Measurements from ENCODE around the gene RBM7.

The RBM7 gene, protein sequence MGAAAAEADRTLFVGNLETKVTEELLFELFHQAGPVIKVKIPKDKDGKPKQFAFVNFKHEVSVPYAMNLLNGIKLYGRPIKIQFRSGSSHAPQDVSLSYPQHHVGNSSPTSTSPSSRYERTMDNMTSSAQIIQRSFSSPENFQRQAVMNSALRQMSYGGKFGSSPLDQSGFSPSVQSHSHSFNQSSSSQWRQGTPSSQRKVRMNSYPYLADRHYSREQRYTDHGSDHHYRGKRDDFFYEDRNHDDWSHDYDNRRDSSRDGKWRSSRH

DNA sequence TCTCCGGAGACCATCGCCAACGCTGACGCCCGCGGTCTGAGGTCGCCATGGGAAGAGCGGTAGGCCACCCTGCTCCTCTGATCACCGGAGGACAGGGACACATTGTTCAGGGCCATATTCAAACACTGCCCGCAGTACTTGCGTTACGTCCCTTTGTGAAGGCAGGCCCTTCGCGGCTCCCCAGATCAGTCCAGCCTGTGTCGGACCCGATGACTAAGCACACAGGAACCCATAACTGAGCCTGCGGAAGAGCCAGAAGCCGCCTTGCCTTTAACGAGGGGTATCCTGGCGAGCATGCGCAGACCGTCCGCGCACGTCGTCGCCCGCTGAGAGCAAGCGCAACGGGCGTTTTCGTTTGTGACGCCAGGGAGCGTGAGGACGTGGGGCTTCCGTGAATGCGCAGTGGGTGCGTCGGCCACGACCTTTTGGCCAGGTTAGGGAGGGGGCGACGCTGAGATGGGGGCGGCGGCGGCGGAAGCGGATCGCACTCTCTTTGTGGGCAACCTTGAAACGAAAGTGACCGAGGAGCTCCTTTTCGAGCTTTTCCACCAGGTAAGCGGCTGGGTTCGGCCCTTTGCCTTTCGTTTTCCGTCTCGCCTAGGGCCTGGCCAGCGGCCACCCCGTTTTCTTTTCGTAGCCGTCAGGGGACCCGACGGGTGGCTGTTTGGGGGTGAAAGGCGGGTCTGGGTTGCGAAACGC lies at the start of gene RBM7, which contains the start of gene C11orf71:
Gene RBM7, plus strand, starts transcription at position 451 of the 699 bp plus-strand sequence. Its CDS starts 6 bp downstream, at position 457.
Gene C11orf71, minus strand, starts transcription at position 296 of the 699 bp plus-strand sequence. Its CDS starts 180 bp downstream, at position 116.
- DNase-seq, result peak; percentile 99

DNA sequence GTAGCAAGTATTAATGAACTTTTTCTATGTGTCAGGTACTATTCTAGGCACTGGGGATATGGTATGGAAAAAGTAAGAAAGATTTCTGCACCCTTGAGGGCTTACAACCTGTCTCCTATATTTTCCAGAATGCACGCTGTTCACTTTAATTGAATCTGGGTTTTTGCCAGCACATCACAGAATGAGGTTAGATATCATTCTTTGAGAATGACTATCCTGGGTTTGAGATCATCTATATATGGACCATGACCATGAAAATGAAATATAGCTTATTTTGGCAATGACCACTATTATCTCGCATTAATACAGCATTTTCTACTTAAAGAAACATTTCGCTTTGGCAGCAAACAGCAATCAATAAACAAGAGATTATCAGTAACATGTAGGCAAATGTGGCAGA lies 47.0 kb upstream of the RBM7 start:
- no peak for DNase-seq

DNA sequence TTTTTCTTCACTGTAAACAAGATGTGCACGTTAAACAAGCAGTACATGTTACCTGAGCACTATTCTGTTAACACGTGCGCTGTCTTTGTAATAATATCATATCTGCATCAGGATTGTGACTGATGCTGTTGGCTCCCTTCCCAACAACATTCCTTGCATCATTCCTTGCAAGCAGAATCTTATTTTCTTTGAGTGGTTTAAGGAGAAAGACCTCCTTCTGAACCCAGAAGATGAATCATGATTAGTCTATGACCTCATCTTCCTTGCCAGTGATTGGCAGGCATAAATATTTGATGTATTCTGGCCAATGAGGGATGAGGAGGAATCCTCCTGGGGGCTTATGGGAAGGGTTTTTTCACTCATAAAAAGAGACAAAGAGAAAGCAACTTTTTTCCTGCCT lies 46.4 kb upstream of the RBM7 start:
- DNase-seq, result no peak

DNA sequence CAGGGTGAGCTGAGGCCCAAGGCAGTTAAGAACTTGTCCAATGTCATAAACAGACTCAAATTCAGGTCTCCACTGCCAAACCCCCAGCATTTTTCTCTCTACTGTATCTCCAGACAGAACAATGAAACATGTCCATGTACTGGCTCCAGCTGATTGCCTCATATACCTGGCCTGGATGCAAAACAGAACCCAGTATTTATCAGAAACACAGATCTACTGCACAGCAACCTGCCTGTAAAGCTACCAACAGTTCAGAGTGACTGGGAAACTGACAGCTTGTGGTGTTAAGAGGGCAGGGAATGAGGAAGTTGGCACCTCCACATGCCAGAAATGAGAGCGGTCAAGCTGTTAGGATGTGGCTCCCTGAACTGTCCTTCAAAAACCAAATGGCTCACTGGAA lies 41.8 kb upstream of the RBM7 start:
- no peak for DNase-seq

DNA sequence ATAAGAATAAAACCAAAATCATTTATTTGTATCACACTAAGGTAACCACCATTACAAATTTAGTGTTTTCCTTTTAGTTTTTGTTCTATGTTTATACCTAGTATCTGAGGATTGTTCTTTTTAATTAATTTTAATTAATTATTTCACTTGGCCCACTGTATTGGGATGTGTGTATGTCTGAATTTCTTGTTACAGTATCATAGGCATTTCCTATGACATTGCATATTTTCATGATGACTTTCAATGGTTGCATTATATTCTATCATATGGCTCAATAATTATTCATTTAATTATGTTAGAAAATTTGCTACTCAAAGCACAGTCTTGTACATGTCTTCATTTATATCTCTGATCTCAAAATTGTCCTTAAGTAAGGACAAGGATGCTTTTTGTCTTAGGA lies 41.1 kb upstream of the RBM7 start:
- DNase-seq, result no peak

DNA sequence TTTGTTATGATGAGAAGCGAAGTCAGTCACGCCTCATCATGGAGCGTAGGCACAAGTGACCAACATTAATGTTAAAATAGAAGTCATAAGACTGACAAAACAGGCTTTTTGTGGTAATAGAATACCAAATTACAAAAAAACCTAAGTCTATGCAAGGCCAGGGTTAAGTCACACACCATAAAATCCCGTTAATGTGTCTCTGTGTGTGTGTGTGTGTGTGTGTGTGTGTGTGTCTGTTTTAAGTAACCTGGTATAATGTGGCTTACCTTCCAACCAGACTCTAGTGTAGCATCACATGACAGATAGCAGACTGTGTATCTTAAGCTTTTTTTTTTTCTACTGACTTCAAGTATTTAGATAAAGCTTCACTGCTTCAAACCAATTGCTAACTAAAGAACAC lies 38.1 kb upstream of the RBM7 start:
- DNase-seq, result no peak

DNA sequence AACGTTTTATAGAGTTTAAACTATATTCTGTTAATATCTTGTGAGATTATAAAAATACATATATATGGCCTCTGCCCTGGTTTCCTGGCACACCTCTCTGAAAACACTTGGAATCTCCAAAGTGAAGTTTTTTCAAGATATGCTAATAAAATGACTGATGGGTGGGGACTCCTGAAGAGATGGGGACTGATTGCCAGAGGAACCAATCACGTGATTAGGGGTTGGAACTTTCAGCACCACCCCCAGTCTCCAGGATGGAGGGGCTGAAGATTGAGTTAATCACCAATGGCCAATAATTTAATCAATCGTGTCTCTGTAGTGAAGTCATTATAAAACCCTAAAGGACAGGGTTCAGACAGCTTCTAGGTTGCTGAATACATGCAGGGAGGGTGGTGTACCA lies 37.5 kb upstream of the RBM7 start:
- DNase-seq, result no peak

DNA sequence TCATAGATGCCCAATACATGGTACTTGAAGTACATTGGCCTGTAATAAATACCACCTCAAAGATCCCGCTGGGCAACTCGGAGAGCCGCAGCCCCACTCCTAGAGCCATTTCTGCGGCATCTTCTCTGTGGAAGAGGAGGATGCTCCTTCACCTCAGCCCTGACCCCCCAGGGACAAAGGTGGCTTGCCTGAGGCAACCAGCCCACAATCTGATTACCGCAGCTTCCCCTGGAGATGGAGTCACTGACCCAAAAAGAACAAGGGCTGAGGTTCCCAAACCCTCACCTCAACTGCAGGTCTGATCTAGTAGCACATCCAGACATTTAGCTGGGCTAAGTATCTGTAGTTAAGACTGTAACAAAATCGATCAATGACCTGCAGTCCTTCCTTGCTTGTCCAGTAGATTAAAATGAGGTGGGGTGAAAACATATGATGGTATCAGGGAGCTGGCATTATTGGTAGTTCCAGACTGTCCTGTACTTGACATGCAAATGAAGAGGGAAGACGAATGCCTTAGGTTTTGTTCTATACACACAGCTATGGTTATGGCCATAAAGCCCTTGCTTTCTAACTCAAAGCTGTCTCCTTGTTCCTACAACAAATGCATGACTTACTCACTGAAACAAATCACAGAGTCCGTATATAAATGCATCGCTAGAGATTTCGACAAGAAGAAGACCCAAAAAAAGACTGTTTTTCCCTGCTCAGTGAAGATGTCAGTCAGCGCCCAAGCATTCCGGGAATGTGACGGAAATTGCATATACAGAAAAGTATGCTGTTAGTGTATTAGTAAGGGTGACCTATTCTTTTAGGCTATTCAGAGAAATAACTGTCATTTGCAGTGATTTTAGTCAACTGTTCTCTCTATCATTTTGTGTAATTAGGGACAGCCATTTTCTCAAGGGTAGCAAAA lies 33.9 kb upstream of the RBM7 start:
- no peak for DNase-seq

DNA sequence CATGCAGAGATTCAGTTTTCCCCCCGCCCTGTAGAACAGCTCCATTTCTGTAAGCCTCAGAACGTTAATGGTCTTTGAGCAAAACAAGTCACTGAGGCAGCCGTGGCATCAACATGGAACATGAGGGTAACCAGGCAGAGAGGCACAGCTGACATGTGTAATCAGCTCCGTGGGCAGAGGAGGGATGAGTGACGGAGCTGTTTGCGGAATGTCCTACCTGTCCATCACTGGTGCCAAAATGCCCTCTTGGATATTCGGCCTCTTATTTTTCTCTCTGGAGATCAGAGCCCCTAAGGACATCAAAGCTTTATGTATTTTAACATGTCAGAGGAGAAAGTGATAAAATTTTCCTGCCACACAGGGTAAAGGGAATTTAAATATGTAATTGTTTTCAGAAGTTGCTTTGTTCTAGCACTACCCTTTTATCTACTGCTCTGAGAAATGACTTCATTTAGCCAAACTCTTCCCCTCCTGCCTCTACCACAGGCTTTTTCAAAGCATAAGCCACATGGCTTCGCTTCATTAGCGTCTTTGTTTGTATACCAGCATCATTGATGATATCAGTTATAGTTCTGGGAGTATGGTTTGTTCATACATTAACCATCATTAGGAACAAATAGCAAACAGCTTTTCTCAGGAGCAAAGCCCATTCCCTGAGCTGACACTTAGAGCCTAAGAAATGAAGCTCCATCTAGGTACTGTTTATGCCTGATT lies 33.1 kb upstream of the RBM7 start:
- DNase-seq, result no peak

DNA sequence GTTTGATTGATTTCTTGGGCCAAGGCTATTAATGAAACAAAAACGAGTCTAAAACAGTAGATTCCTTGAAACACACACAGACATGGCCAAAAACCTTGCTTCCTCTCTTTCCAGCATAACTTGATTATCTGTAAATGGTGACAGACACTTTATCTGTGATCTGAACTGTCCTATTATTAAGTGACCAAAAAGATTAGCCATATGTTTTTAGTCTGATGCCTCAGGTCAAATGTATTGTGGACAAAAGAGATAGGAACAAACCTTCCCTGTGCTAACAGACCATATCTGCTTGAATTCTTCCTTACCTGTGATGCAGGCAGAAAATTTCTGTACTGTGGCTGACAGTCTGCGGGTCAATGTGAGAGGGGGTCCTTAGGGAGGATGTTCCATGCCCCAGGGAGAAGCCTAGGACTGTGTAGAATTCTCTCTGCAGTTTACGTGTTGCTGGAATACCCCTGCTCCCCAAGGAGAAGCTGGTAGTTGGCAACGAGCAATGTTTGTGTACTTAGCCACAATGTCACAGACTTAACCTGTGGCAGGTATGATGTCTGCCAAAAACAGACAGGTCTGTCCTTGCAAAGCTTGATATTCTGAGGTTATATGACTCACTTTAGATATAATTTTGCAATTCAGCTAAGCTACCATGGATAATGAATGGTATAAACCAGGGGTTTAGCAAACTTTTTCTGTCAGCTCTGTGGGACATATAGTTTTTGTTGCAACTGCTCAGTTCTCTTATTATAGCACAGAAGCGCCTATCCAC lies 31.4 kb upstream of the RBM7 start:
- DNase-seq, result no peak

DNA sequence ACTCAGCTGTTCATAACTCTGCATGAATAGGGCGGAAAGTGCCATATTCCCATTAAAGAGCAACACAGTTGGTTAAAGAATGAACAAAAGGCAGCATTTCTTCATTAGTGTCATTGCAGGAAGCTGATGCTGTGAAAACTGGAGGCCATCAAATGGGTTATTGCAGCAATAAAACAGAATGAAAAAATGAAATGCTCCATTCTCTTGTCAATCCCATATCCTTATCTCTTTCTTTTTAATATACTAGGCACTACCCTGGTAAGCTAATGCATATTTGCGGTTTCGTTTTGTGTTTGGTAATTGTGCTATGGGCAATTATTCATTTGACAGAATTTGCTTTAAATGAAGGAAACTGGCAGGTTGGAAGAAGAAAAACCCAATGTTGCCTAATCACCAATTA lies 25.4 kb upstream of the RBM7 start:
- no peak for DNase-seq

DNA sequence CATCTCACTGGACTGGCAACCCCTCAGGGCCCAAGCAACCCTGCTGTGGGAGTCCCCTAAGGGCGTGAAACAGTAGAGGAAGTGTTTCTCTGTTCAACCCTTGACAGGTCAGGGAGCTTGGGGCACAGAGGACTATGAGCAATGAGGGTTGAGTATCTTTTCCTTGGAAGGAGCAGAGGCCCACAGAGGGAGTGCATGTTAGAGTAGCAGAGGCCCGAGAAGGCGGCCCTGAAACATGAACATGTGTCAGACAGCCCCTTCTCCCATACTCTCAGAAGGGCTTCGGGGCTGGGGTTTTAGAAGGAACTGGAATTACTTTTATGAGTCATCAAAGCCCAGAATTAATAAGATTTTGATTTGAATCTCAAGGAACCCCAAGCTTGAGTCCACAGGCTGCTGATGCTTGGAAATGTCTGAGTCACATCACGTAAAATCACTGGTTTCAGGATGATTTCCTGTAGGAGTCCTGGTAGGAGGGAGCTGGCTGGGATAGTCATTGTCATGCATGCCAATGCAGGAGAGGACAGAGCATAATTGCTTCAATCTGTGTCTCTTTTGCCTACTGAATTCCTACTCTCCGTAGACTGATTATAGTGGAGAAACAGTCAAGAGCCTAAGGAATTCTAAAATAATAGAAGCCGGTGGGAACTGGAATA lies 22.7 kb upstream of the RBM7 start:
- DNase-seq, result no peak

DNA sequence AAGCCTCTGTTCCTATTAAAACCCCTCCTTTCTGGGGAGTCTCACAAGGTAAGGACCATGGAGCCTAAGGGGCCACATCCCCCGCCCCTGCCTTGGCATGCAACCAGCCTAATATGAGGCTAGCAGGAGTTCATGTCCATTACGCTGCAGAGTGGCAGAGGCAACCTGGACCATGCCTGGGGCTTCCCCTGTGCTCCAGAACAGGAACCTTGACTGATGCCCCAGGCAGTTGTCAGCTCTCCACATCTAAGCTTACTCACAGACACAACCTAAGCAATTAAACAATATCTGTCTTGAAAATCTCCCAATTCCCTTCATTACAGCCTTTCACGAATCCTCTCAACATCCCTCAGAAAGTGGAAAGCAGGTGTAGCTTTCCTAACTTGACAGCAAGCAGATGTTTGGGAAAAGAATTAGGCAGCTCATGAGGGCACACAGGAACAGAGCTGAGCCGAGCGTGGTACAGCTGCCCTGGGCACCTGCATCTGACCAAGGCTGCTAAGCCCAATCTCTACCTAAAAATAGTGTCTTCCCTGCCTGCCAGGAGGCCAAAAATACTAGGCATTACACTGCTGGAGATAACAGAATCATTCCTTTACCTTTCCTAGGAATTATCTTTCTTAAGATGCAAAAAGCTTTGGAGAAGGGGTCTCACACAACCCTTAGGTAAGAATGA lies 20.9 kb upstream of the RBM7 start:
- no peak for DNase-seq

DNA sequence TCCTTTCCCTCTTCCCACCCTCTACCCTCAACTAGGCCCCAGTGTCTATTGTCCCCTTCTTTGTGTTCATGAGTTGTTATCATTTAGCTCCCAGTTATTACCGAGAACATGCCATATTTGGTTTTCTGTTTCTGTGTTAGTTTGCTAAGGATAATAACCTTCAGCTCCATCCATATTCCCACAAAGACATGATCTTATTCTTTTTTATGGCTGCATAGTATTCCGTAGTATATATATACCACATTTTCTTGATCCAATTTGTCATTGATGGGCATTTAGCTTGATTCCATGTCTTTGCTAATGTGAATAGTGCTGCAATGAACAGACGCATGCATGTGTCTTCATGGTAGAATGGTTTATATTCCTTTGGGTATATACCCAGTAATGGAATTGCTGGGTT lies 18.0 kb upstream of the RBM7 start:
- DNase-seq, result no peak

DNA sequence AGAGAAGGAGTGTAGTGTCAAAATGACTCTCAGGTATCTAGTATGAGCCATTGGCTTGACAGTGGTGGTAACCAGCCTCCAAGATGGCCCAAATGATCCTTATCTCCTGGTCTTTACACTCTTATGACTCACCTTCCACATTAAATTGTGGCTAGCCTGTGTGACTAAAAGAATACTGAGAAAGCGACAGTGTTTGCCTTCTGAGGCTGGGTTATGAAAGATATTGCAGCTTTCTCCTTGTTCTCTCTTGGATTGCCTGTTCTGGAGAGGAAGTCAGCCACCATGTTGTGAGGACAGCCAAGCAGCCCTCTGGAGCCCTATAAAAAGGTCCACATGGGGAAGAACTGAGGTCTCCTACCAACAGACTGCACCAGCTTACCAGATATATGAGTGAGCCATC lies 16.0 kb upstream of the RBM7 start:
- no peak for DNase-seq

DNA sequence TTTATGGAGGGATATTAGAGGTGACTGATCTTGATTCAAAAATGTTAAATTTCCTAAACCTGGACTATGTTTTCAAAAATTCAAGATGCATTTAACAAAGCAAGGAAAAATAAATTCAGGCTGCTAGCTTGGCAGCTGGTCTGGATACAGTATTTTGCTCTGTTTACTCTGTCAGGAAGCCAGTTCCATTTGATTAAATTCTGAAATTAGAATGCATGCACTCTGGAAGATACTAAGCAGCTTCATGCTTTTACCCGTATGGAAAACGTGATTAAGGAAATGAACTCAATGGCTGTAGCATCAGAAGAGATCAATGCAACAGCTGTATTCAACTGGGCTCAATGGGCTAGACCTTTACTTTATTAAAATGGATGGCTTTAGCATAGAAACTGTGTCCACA lies 14.3 kb upstream of the RBM7 start:
- no peak for DNase-seq

DNA sequence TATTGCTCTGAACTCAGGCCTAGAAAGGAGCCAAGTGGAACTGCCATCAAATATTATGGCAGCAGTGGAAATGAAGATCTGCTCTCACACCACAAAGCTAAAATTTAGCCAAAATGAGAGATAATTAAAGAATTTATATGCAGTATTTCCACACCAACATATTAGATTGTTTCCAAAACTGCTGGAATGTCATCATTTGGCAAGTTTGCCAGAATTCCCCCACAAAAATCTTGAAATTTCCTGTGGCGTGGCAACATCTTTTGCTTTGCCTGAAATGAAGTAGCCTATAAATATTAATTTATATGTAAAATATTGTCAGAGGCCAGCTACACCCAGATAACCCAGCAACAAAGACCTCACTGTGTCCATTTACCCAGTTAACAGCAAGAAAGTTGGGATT lies 13.9 kb upstream of the RBM7 start:
- DNase-seq, result no peak

DNA sequence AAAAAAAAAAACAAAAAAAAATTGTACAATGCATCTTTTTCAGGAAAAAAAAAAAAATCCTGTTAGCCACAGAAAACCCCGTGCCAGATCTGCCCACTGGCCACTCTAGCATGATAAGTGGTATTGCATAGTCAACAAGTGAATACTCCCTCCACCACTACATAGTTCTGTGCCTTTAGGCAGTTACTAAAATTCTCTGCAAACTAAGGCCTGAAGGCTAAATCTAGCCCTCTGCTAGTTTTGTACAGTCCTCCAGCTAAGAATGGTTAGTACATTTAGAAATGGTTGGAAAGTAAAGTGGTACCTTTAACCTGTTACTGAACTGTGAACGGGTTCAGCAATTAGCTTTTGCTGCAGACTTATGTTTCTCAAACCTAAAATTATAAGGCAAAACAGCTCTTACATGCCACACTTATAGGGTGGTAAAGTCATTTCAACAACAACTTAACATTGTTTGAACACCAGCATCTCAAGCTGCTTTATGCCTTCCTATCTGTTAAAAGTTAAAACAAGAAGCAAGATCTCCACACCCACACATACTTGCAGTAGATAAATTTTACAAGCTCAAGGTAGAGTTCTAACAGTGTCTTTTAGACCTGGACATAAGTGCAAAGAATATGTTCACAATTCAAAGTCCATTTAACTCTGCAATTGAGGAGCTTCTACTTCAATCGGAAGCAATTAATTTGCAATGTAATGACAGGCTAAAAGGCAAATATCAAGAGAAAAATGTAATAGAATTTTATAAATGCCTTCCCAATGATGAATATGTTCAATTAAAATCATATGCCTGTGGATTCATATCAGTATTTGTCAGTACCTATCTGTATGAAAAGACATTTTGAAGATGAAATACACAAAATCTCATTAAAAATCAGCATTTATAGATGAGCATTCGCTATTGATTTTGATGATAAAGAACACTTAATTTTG lies 7.5 kb upstream of the RBM7 start:
- DNase-seq, result no peak

DNA sequence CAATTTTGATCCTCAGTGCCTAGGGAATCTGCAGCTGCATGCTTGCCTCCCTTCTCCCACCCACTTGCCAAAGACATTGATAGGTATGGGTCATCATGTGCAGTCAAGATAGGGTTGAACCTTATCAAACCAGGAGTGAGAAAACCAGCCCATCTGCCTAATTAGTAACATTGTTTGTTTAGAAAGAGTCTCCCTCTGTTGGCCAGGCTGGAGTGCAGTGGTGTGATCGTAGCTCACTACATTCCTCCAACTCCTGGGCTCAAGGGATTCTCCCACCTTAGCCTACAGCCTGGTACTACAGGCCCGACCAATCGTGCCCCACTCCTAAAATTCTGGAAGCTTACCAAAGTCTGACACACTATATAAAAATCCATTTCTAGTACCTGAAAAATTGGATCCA lies 4.7 kb upstream of the RBM7 start:
- DNase-seq, result no peak

DNA sequence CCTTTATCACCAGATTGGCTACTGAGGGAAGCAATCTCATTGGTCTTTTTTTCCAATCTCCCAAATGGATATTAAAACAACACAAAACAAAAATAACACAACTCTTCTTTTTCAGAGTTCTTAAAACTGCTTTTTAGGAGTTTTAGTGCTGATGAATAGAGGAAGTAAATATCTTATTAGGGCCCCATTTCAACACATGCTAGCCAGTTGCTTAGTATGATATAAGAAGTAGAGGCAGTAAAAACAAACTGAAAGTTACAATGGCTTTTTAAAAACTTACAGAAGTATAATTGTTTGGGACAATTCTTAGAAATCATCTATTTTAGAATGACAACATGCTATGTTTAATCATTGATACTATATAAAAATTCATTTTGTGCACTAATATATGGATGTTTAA lies 3.5 kb upstream of the RBM7 start:
- peak; percentile 58 for DNase-seq

Data from inflammatory macrophage treated with lipopolysaccharide for 4 hours (primary cell).